PC-9 (cell line): Measurements from ENCODE around the gene MYH11. TPM values are rescaled to one million over a fixed set of nuclear protein-coding genes. Genes with fewer than 3 reads are reported as not detected.

ENCODE experiments used
- BruUV-seq: library from RNA; stranded (reverse); fragments of 400-500 nt; replicated peaks from 2 replicates; lab custom pipeline; 2021; lab: Mats Ljungman, UMichigan
- CTCF ChIA-PET: fragments of 300-600 bp; sonication (Branson Sonifier 250); formaldehyde crosslinking; loops from one replicate; lab custom pipeline; 2022; ENCODE audit warnings: antibody characterized with exemption; lab: Charles Lee
- POLR2A ChIA-PET: fragments of 300-600 bp; sonication (Branson Sonifier 250); formaldehyde crosslinking; loops from one replicate; lab custom pipeline; 2022; ENCODE audit warnings: antibody characterized with exemption; ENCODE audit not compliant: unreplicated experiment; lab: Charles Lee
- DNase-seq, 2 experiments: peaks; one replicate each; pipeline versions ENCODE4 v3.0.0 to v3.0.0-alpha.2; 2015 to 2022; ENCODE audit warnings: mixed read lengths in 1 of 2
- H2AFZ ChIP-seq: fragments of 200-600 bp; sonication (generic); 2 replicates; pipeline ENCODE4 v1.8.1; 2017; ENCODE audit warnings: antibody characterized with exemption
- H3F3A ChIP-seq: fragments of 200-600 bp; sonication (generic); 2 replicates; pipeline ENCODE4 v1.8.1; 2017; ENCODE audit warnings: antibody characterized with exemption, mild to moderate bottlenecking, low read depth; ENCODE audit not compliant: insufficient read depth
- H3K27ac ChIP-seq: fragments of 200-600 bp; sonication (generic); 2 replicates; pipeline ENCODE4 v1.6.1; 2016; ENCODE audit warnings: mixed run types
- H3K27me3 ChIP-seq: fragments of 200-600 bp; sonication (generic); 2 replicates; pipeline ENCODE4 v1.6.1; 2016; ENCODE audit warnings: low read depth, mixed run types; ENCODE audit not compliant: insufficient read depth
- H3K36me3 ChIP-seq: fragments of 200-600 bp; sonication (generic); 2 replicates; pipeline ENCODE4 v1.6.1; 2016; ENCODE audit warnings: low read depth, mixed run types
- H3K4me1 ChIP-seq: fragments of 200-600 bp; sonication (generic); replicated peaks from 2 replicates; pipeline ENCODE4 v1.6.1; 2016; ENCODE audit warnings: mixed run types; ENCODE audit not compliant: insufficient read depth
- H3K4me2 ChIP-seq: fragments of 200-600 bp; sonication (generic); 2 replicates; pipeline ENCODE4 v1.6.1; 2017; ENCODE audit warnings: mixed run types
- H3K4me3 ChIP-seq: fragments of 200-600 bp; sonication (generic); 2 replicates; pipeline ENCODE4 v1.6.1; 2016; ENCODE audit warnings: mixed run types
- H3K79me2 ChIP-seq: fragments of 200-600 bp; sonication (generic); 2 replicates; pipeline ENCODE4 v1.6.1; 2017; ENCODE audit warnings: low read depth, mixed run types
- H3K9me2 ChIP-seq: fragments of 200-600 bp; sonication (generic); 2 replicates; pipeline ENCODE4 v1.8.1; 2017; ENCODE audit warnings: mild to moderate bottlenecking; ENCODE audit not compliant: insufficient read depth
- H3K9me3 ChIP-seq: fragments of 200-600 bp; sonication (generic); 2 replicates; pipeline ENCODE4 v1.8.1; 2016; ENCODE audit warnings: low read depth; ENCODE audit not compliant: insufficient read depth
- H4K20me1 ChIP-seq: fragments of 200-600 bp; sonication (generic); 2 replicates; pipeline ENCODE4 v1.8.1; 2017; ENCODE audit not compliant: insufficient read depth
- EZH2 ChIP-seq: fragments of 200-600 bp; sonication (generic); IDR thresholded peaks from 2 replicates; pipeline ENCODE4 v1.8.0; 2017; ENCODE audit warnings: antibody characterized with exemption, low read depth
- intact Hi-C: fragments of 100-400 bp; cut with micrococcal nuclease; formaldehyde crosslinking; loops from one replicate; pipeline ENCODE4 v1.10.0; 2022; ENCODE audit not compliant: unreplicated experiment
- total RNA-seq: library from RNA; stranded (reverse); gene quantifications from 2 replicates; pipeline ENCODE4 v1.2.3, GENCODE V29; 2021
- TF ChIP-seq, protein P1 (sequence below): fragments of 200-600 bp; sonication (generic); conservative IDR thresholded peaks from 2 replicates; pipeline ENCODE4 v1.6.1; 2017; ENCODE audit warnings: mixed run types, antibody characterized with exemption, mild to moderate bottlenecking, moderate library complexity

MYH11 gene
- total RNA-seq, 1 experiment from 2014 or later = 0.11 TPM

DNA sequence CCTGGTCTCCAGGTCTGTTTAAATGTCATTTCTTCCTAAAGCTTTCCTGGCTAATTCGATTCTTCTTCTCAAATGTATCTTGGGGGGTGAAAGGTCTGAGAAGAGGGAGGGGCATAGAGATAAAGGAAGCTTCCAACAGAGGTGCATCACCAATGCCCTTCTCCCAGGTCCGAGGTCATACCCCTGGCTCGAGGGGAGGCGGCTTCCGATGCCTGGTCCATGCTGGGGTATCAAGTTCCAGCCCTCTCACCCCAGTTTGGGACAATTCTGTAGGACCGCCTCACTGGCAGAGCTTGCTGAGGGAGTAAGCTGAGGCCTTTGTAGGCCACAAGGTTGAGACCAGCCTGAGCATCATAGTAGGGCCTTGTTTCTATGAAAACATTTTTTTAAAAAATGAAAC, 41.8 kb upstream of the MYH11 start:
- Histone ChIP-seq H3K4me3 (no peak overlapping the region), H3K36me3 (no peaks in the 10 kb centered on the region), H3K27me3 (no peaks in the 10 kb centered on the region), H4K20me1 (no peaks in the 10 kb centered on the region), H3K4me1 (peaks cover 57% of the 10 kb centered on the region), H3K9me2 (no peaks in the 10 kb centered on the region), H2AFZ (no peak overlapping the region), H3F3A (peaks cover 40% of the 10 kb centered on the region), H3K27ac (peak overlapping the region; percentile 89), H3K4me2 (peak overlapping the region; percentile 71), H3K79me2 (no peaks in the 10 kb centered on the region), H3K9me3 (no peaks in the 10 kb centered on the region)
- no peak for DNase-seq
- ChIA-PET CTCF (no interaction called here), POLR2A (interaction anchor here (0.5 to 0.6 kb wide), 2 partner anchors 23 to 55 kb away, joined by 3 to 26 read pairs; no protein-coding TSS in a partner anchor)
- no TSS peak for BruUV-seq
- intact Hi-C loops = loop anchor here (1.0 to 5.0 kb wide), 6 partner anchors 20 to 176 kb away; partner anchors contain the start of gene ABCC1
- TF ChIP-seq, protein P1, sequence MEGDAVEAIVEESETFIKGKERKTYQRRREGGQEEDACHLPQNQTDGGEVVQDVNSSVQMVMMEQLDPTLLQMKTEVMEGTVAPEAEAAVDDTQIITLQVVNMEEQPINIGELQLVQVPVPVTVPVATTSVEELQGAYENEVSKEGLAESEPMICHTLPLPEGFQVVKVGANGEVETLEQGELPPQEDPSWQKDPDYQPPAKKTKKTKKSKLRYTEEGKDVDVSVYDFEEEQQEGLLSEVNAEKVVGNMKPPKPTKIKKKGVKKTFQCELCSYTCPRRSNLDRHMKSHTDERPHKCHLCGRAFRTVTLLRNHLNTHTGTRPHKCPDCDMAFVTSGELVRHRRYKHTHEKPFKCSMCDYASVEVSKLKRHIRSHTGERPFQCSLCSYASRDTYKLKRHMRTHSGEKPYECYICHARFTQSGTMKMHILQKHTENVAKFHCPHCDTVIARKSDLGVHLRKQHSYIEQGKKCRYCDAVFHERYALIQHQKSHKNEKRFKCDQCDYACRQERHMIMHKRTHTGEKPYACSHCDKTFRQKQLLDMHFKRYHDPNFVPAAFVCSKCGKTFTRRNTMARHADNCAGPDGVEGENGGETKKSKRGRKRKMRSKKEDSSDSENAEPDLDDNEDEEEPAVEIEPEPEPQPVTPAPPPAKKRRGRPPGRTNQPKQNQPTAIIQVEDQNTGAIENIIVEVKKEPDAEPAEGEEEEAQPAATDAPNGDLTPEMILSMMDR = no peak
- TF ChIP-seq EZH2 = no peak

DNA sequence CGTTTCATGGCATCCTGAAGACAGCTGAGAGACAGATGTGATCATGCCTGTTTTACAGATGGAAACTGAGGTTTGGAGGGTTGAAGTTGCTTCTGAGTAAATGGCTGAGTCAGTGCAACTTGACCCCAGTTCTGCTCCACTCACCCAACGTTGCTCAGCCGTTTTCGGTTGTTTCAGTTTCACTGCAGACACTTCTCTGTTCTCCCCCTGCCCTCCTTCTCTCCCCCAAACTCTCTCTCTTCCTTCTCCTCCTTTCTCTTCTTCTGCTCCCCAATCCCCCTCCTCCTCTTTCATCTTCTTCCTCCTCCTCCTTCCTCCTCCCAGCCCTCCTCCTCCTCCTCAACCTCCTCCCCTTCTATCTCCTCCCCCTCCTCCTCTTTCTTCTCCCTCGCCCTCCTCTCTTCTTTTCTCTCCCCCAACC, 41.0 kb upstream of the MYH11 start:
- no TSS peak for BruUV-seq
- Histone ChIP-seq H4K20me1 (no peaks in the 10 kb centered on the region), H3K27ac (peak overlapping the region; percentile 89), H3K4me3 (peak overlapping the region; percentile 10; the same call in 1 of the 2 replicates), H3K4me1 (peaks cover 54% of the 10 kb centered on the region), H3K9me2 (no peaks in the 10 kb centered on the region), H3F3A (peaks cover 35% of the 10 kb centered on the region), H3K27me3 (no peaks in the 10 kb centered on the region), H3K9me3 (no peaks in the 10 kb centered on the region), H2AFZ (peak overlapping the region; percentile 58; the same call in 1 of the 2 replicates), H3K79me2 (no peaks in the 10 kb centered on the region), H3K36me3 (no peaks in the 10 kb centered on the region), H3K4me2 (peak overlapping the region; percentile 71)
- intact Hi-C loops = loop anchor here (2.0 to 5.0 kb wide), 4 partner anchors 19 to 177 kb away; partner anchors contain the start of gene ABCC1
- ChIA-PET POLR2A (interaction anchor here (1.0 kb wide), 1 partner anchor 9 kb away, joined by 8 read pairs; the partner anchor contains the start of gene CEP20), CTCF (interaction anchor here (0.6 kb wide), 2 partner anchors 11 to 144 kb away, joined by 3 read pairs; no protein-coding TSS in a partner anchor)
- no peak for DNase-seq
- no peak for TF ChIP-seq EZH2
- TF ChIP-seq, protein P1 = no peak

DNA sequence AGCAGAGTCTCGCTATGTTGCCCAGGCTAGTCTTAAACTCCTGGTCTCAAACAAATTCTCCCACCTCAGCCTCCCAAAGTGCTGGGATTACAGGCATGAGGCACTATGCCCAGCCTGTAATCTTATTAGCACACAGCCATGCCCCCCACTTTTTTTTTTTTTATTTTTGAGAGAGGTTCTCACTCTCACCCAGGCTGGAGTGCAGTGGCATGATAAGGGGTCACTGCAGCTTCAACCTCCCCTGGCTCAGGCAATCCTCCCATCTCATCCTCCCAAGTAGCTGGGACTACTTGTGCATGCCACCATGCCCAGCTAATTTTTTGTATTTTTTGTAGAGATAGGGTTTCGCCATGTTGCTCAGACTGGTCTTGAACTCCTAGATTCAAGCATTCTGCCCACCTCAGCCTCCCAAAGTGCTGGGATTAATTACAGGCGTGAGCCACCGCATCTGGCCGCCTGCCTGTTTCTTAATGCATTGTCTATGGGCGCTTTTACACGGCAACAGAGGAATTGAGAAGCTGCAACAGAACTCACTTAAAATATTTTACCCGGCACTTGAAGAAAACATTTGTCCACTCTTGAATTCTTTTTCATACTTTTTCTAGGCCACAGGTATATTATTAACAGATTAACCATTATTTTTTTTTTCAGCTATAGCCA, 40.4 kb upstream of the MYH11 start:
- POLR2A ChIA-PET = interaction anchor here (0.6 to 1.0 kb wide), 2 partner anchors 9 to 50 kb away, joined by 5 to 8 read pairs; partner anchors contain the start of gene CEP20
- H3K79me2 ChIP-seq = no peaks in the 10 kb centered on the region
- peak overlapping the region; percentile 71 for H3K4me2 ChIP-seq
- no peak for DNase-seq
- H3K36me3 ChIP-seq = no peaks in the 10 kb centered on the region
- H2AFZ ChIP-seq = peak overlapping the region; percentile 58; the same call in 1 of the 2 replicates
- intact Hi-C loops = loop anchor here (5.0 kb wide), 1 partner anchor 50 kb away; the partner anchor contains the start of gene ABCC1
- CTCF ChIA-PET = interaction anchor here (0.6 kb wide), 1 partner anchor 144 kb away, joined by 3 read pairs; no protein-coding TSS in a partner anchor
- TF ChIP-seq, protein P1 = no peak
- TF ChIP-seq EZH2 = no peak
- H3K4me3 ChIP-seq = peak overlapping the region; percentile 10; the same call in 1 of the 2 replicates
- peaks cover 51% of the 10 kb centered on the region for H3K4me1 ChIP-seq
- BruUV-seq = no TSS peak
- H3K9me2 ChIP-seq = no peaks in the 10 kb centered on the region
- H3F3A ChIP-seq = peaks cover 35% of the 10 kb centered on the region
- H3K27ac ChIP-seq = peak overlapping the region; percentile 89
- no peaks in the 10 kb centered on the region for H3K27me3 ChIP-seq
- H4K20me1 ChIP-seq = no peaks in the 10 kb centered on the region
- H3K9me3 ChIP-seq = no peaks in the 10 kb centered on the region
